Memory B cell (primary cell): Measurements from ENCODE around the gene ZFAND6.

Experiments used
- ATAC-seq: fragments of 150-1000 bp; cut with Tn5 transposase; 2 replicates; pipeline ENCODE4 v1.10.0; 2021; ENCODE audit warnings: low read depth, mild to moderate bottlenecking, moderate library complexity
- DNase-seq, 2 donors: peaks; one replicate each; pipeline ENCODE4 v3.0.0; 2022; ENCODE audit warnings: low spot score in 2 of 2
- H3K27ac Mint-ChIP-seq: one replicate; pipeline ENCODE4 v1.8.0; 2022; ENCODE audit warnings: mild to moderate bottlenecking, moderate library complexity, mixed read lengths
- H3K27me3 Mint-ChIP-seq: one replicate; pipeline ENCODE4 v1.8.0; 2022; ENCODE audit warnings: mixed read lengths
- H3K36me3 Mint-ChIP-seq: one replicate; pipeline ENCODE4 v1.8.0; 2022; ENCODE audit warnings: mild to moderate bottlenecking, mixed read lengths
- H3K4me1 Mint-ChIP-seq: one replicate; pipeline ENCODE4 v1.8.0; 2022; ENCODE audit warnings: mixed read lengths
- H3K4me3 Mint-ChIP-seq: one replicate; pipeline ENCODE4 v1.8.0; 2022; ENCODE audit warnings: mild to moderate bottlenecking, moderate library complexity, mixed read lengths
- H3K9me3 Mint-ChIP-seq: one replicate; pipeline ENCODE4 v1.8.0; 2022; ENCODE audit warnings: mixed read lengths

ZFAND6 gene

GRCh38 chr15:80180468-80180867 is 121.0 kb downstream of the ZFAND6 start:
- H3K27ac Mint-ChIP-seq, result no peak overlapping the region
- H3K9me3 Mint-ChIP-seq, result no peaks in the 10 kb centered on the region
- H3K4me3 Mint-ChIP-seq, result no peak overlapping the region
- peaks cover 15% of the 10 kb centered on the region for H3K36me3 Mint-ChIP-seq
- DNase-seq (no peak), ATAC-seq (no peak)
- no peaks in the 10 kb centered on the region for H3K4me1 Mint-ChIP-seq
- no peaks in the 10 kb centered on the region for H3K27me3 Mint-ChIP-seq

GRCh38 chr15:80180986-80181385 is 121.5 kb downstream of the ZFAND6 start:
- Mint-ChIP-seq H3K27me3 (no peaks in the 10 kb centered on the region), H3K4me1 (no peaks in the 10 kb centered on the region), H3K27ac (no peak overlapping the region), H3K36me3 (peaks cover 16% of the 10 kb centered on the region), H3K4me3 (no peak overlapping the region), H3K9me3 (no peaks in the 10 kb centered on the region)
- no peak for ATAC-seq
- no peak for DNase-seq

GRCh38 chr15:80182611-80183261 is 123.3 kb downstream of the ZFAND6 start:
- no peak overlapping the region for H3K4me3 Mint-ChIP-seq
- no peaks in the 10 kb centered on the region for H3K4me1 Mint-ChIP-seq
- no peaks in the 10 kb centered on the region for H3K27me3 Mint-ChIP-seq
- no peak overlapping the region for H3K27ac Mint-ChIP-seq
- H3K36me3 Mint-ChIP-seq, result peaks cover 27% of the 10 kb centered on the region
- DNase-seq (no peak), ATAC-seq (no peak)
- H3K9me3 Mint-ChIP-seq, result no peaks in the 10 kb centered on the region

- DNase-seq, result no peak
- no peaks in the 10 kb centered on the region for H3K4me1 Mint-ChIP-seq
- no peak overlapping the region for H3K4me3 Mint-ChIP-seq
- ATAC-seq, result no peak
- peaks cover 27% of the 10 kb centered on the region for H3K36me3 Mint-ChIP-seq
- no peak overlapping the region for H3K27ac Mint-ChIP-seq
- H3K9me3 Mint-ChIP-seq, result no peaks in the 10 kb centered on the region
- no peaks in the 10 kb centered on the region for H3K27me3 Mint-ChIP-seq
Measured at GRCh38 chr15:80183306-80183705, 123.8 kb downstream of the ZFAND6 start.

- no peak overlapping the region for H3K27ac Mint-ChIP-seq
- ATAC-seq, result no peak
- no peak for DNase-seq
- H3K4me1 Mint-ChIP-seq, result no peaks in the 10 kb centered on the region
- peaks cover 26% of the 10 kb centered on the region for H3K36me3 Mint-ChIP-seq
- H3K9me3 Mint-ChIP-seq, result no peaks in the 10 kb centered on the region
- no peaks in the 10 kb centered on the region for H3K27me3 Mint-ChIP-seq
- H3K4me3 Mint-ChIP-seq, result no peak overlapping the region
Measured at GRCh38 chr15:80183886-80184285, 124.4 kb downstream of the ZFAND6 start.

- H3K4me1 Mint-ChIP-seq, result no peaks in the 10 kb centered on the region
- no peak overlapping the region for H3K4me3 Mint-ChIP-seq
Measured at GRCh38 chr15:80184554-80184953, 125.1 kb downstream of the ZFAND6 start.

GRCh38 chr15:80185152-80185551 is 125.7 kb downstream of the ZFAND6 start:
- ATAC-seq (no peak), DNase-seq (no peak)
- Mint-ChIP-seq H3K9me3 (no peaks in the 10 kb centered on the region), H3K27me3 (no peaks in the 10 kb centered on the region), H3K4me1 (no peaks in the 10 kb centered on the region), H3K36me3 (peaks cover 23% of the 10 kb centered on the region), H3K27ac (no peak overlapping the region), H3K4me3 (no peak overlapping the region)

More at GRCh38 chr15:80184554-80184953, 125.1 kb downstream of the ZFAND6 start:
- Mint-ChIP-seq H3K27me3 (no peaks in the 10 kb centered on the region), H3K9me3 (no peaks in the 10 kb centered on the region), H3K36me3 (peaks cover 25% of the 10 kb centered on the region), H3K27ac (no peak overlapping the region)
- ATAC-seq, result no peak
- DNase-seq, result no peak

- H3K36me3 Mint-ChIP-seq, result peaks cover 22% of the 10 kb centered on the region
Measured at GRCh38 chr15:80186066-80186465, 126.6 kb downstream of the ZFAND6 start.

GRCh38 chr15:80186597-80186996 is 127.1 kb downstream of the ZFAND6 start:
- no peaks in the 10 kb centered on the region for H3K4me1 Mint-ChIP-seq
- ATAC-seq (no peak), DNase-seq (no peak)
- no peaks in the 10 kb centered on the region for H3K9me3 Mint-ChIP-seq
- H3K27ac Mint-ChIP-seq, result no peak overlapping the region
- H3K36me3 Mint-ChIP-seq, result peaks cover 21% of the 10 kb centered on the region
- H3K4me3 Mint-ChIP-seq, result no peak overlapping the region
- H3K27me3 Mint-ChIP-seq, result no peaks in the 10 kb centered on the region

More at GRCh38 chr15:80186066-80186465, 126.6 kb downstream of the ZFAND6 start:
- H3K9me3 Mint-ChIP-seq, result no peaks in the 10 kb centered on the region
- H3K27ac Mint-ChIP-seq, result no peak overlapping the region
- no peak overlapping the region for H3K4me3 Mint-ChIP-seq
- DNase-seq, result no peak
- H3K27me3 Mint-ChIP-seq, result no peaks in the 10 kb centered on the region
- no peaks in the 10 kb centered on the region for H3K4me1 Mint-ChIP-seq
- no peak for ATAC-seq
